Ascending aorta (tissue), 2 donors: Measurements from ENCODE around the gene DNMT3A. TPM values are rescaled to one million over a fixed set of nuclear protein-coding genes. Genes with fewer than 3 reads are reported as not detected.

ENCODE experiments used
- DNase-seq, 2 donors: peaks; one replicate each; pipeline ENCODE4 v3.0.0-alpha.2; 2019; ENCODE audit warnings: low spot score in 2 of 2
- H3K27ac ChIP-seq, 2 donors: fragments of 200-600 bp; sonication (generic); one replicate each; pipeline ENCODE4 v1.5.1; 2016 to 2017; ENCODE audit warnings: mild to moderate bottlenecking in 1 of 2
- H3K27me3 ChIP-seq: fragments of 200-600 bp; sonication (generic); one replicate; pipeline ENCODE4 v1.5.1; 2017
- H3K36me3 ChIP-seq, 2 donors: fragments of 200-600 bp; sonication (generic); one replicate each; pipeline ENCODE4 v1.5.1; 2016
- H3K4me1 ChIP-seq, 2 donors: fragments of 200-600 bp; sonication (generic); one replicate each; pipeline ENCODE4 v1.5.1; 2016 to 2017; ENCODE audit warnings: mild to moderate bottlenecking in 1 of 2
- H3K4me3 ChIP-seq, 2 donors: fragments of 200-600 bp; sonication (generic); one replicate each; pipeline ENCODE4 v1.5.1; 2016 to 2017; ENCODE audit warnings: mild to moderate bottlenecking in 1 of 2
- H3K9me3 ChIP-seq, 2 donors: fragments of 200-600 bp; sonication (generic); one replicate each; pipeline ENCODE4 v1.5.1; 2016
- CTCF ChIP-seq, 3 experiments: fragments of 200-600 bp in 2 of 3; fragments of 450-650 bp in 1 of 3; sonication (generic) in 2 of 3; IDR thresholded peaks; one replicate each; pipeline ENCODE4 v1.5.1; 2016 to 2019; ENCODE audit warnings: antibody characterized with exemption in 3 of 3, mild to moderate bottlenecking in 1 of 3, moderate library complexity in 1 of 3
- intact Hi-C: fragments of 100-400 bp; cut with DNase I; formaldehyde crosslinking; loops from one replicate; pipeline ENCODE4 v1.15.1; 2023
- total RNA-seq: library from RNA; depleted of rRNA; stranded (reverse); fragments of >200 nt; gene quantifications from one replicate; pipeline ENCODE4 v1.1.0, GENCODE V29; 2016

DNMT3A gene
- total RNA-seq, 1 donor from 2014 or later, result 33.6 TPM

GRCh38 chr2:25302758-25303375 lies 38.9 kb downstream of the DNMT3A start:
- Histone ChIP-seq H3K27ac (no peak overlapping the region), H3K36me3 (peaks cover 15 to 31% of the 10 kb centered on the region in 2 donors), H3K27me3 (no peaks in the 10 kb centered on the region), H3K4me3 (no peak overlapping the region), H3K9me3 (no peaks in the 10 kb centered on the region), H3K4me1 (peaks cover 8 to 28% of the 10 kb centered on the region in 2 donors)
- no peak for DNase-seq
- intact Hi-C loops, result no loop called here
- TF ChIP-seq CTCF (IDR thresholded peaks at IDR 0.05), result no peak

- peak overlapping the region in 1 of 2 donors; percentile 11 for H3K27ac ChIP-seq
- TF ChIP-seq CTCF (IDR thresholded peaks at IDR 0.05), result no peak
- DNase-seq, result no peak
- no peaks in the 10 kb centered on the region for H3K27me3 ChIP-seq
- H3K4me1 ChIP-seq, result peaks cover 7 to 19% of the 10 kb centered on the region in 2 donors
- H3K36me3 ChIP-seq, result peaks cover 15 to 31% of the 10 kb centered on the region in 2 donors
- H3K4me3 ChIP-seq, result no peak overlapping the region
- H3K9me3 ChIP-seq, result no peaks in the 10 kb centered on the region
- intact Hi-C loops, result no loop called here
Measured at GRCh38 chr2:25301453-25302352, 40.0 kb downstream of the DNMT3A start.

GRCh38 chr2:25300001-25300400 lies 41.7 kb downstream of the DNMT3A start:
- Histone ChIP-seq H3K4me1 (peaks cover 5 to 18% of the 10 kb centered on the region in 2 donors), H3K4me3 (no peak overlapping the region), H3K27me3 (no peaks in the 10 kb centered on the region), H3K36me3 (peaks cover 15 to 31% of the 10 kb centered on the region in 2 donors), H3K9me3 (no peaks in the 10 kb centered on the region), H3K27ac (no peak overlapping the region)
- no peak for TF ChIP-seq CTCF (IDR thresholded peaks at IDR 0.05)
- intact Hi-C loops, result no loop called here
- no peak for DNase-seq

- intact Hi-C loops, result no loop called here
- peaks cover 16 to 29% of the 10 kb centered on the region in 2 donors for H3K4me1 ChIP-seq
- H3K9me3 ChIP-seq, result no peaks in the 10 kb centered on the region
- no peak for TF ChIP-seq CTCF (IDR thresholded peaks at IDR 0.05)
- DNase-seq, result no peak
- H3K36me3 ChIP-seq, result peaks cover 15 to 31% of the 10 kb centered on the region in 2 donors
- no peak overlapping the region for H3K4me3 ChIP-seq
- no peak overlapping the region for H3K27ac ChIP-seq
- no peaks in the 10 kb centered on the region for H3K27me3 ChIP-seq
Measured at GRCh38 chr2:25298776-25299431, 42.8 kb downstream of the DNMT3A start.

GRCh38 chr2:25297738-25298137 lies 44.0 kb downstream of the DNMT3A start:
- H3K27me3 ChIP-seq, result no peaks in the 10 kb centered on the region
- no peaks in the 10 kb centered on the region for H3K9me3 ChIP-seq
- no peak for TF ChIP-seq CTCF (IDR thresholded peaks at IDR 0.05)
- H3K4me1 ChIP-seq, result peaks cover 18 to 40% of the 10 kb centered on the region in 2 donors
- no peak overlapping the region for H3K27ac ChIP-seq
- H3K36me3 ChIP-seq, result peaks cover 7 to 23% of the 10 kb centered on the region in 2 donors
- intact Hi-C loops, result no loop called here
- DNase-seq, result no peak
- H3K4me3 ChIP-seq, result no peak overlapping the region
